ENCODE data around the gene SMAD2.

GRCh38 chr18:47944972-47945852 is 14.8 kb upstream of the SMAD2 start:
- no peak for TF ChIP-seq EZH2phosphoT487 (IDR thresholded peaks at IDR 0.05; ENCODE audit: borderline replicate concordance, low read depth, low read length)
- TF ChIP-seq, protein P1, sequence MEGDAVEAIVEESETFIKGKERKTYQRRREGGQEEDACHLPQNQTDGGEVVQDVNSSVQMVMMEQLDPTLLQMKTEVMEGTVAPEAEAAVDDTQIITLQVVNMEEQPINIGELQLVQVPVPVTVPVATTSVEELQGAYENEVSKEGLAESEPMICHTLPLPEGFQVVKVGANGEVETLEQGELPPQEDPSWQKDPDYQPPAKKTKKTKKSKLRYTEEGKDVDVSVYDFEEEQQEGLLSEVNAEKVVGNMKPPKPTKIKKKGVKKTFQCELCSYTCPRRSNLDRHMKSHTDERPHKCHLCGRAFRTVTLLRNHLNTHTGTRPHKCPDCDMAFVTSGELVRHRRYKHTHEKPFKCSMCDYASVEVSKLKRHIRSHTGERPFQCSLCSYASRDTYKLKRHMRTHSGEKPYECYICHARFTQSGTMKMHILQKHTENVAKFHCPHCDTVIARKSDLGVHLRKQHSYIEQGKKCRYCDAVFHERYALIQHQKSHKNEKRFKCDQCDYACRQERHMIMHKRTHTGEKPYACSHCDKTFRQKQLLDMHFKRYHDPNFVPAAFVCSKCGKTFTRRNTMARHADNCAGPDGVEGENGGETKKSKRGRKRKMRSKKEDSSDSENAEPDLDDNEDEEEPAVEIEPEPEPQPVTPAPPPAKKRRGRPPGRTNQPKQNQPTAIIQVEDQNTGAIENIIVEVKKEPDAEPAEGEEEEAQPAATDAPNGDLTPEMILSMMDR (conservative IDR thresholded peaks at IDR 0.05; ENCODE audit: low read length) = no peak
